ENCODE data around the gene ZNF594. TPM values are rescaled to one million over a fixed set of nuclear protein-coding genes. Genes with fewer than 3 reads are reported as not detected.

The ZNF594 gene
- total RNA-seq, 1 experiment from 2014 or later: 12.5 TPM

GRCh38 chr17:5237541-5238016 is 45.9 kb upstream of the ZNF594 start:
- Histone ChIP-seq H3K4me1 (ENCODE audit: insufficient read depth, low read length) (no peaks in the 10 kb centered on the region), H2BK120ac (ENCODE audit: low read depth, low read length, poor library complexity, severe bottlenecking) (no peak overlapping the region), H3K56ac (ENCODE audit: insufficient read length, low read depth, low read length) (no peak overlapping the region), H3K79me2 (ENCODE audit: insufficient read depth, low read length) (no peaks in the 10 kb centered on the region), H4K20me1 (ENCODE audit: control insufficient read depth, insufficient read depth, insufficient read length) (no peaks in the 10 kb centered on the region), H4K91ac (ENCODE audit: insufficient read length, low read depth, low read length) (no peak overlapping the region), H2BK15ac (ENCODE audit: low read depth, low read length) (no peak overlapping the region), H3K9ac (ENCODE audit: extremely low read depth, insufficient read length, low read length) (no peak overlapping the region), H3K79me1 (ENCODE audit: insufficient read depth, low read depth, low read length, poor library complexity, severe bottlenecking) (no peaks in the 10 kb centered on the region), H2BK5ac (ENCODE audit: insufficient read length, low read length) (no peak overlapping the region), H3K4me2 (ENCODE audit: insufficient read depth, insufficient read length, low read length) (no peak overlapping the region), H3K23me2 (ENCODE audit: insufficient read length, low read depth, low read length, poor library complexity, severe bottlenecking) (no peaks in the 10 kb centered on the region), H3K14ac (ENCODE audit: insufficient read depth, low read length) (no peak overlapping the region), H4K8ac (replicated peaks; ENCODE audit: insufficient read length, low read depth, low read length) (no peak overlapping the region), H3K9me3 (ENCODE audit: control insufficient read depth, low read depth, low read length) (no peaks in the 10 kb centered on the region), H3K18ac (ENCODE audit: insufficient read length, low read depth, low read length) (no peak overlapping the region), H2AFZ (ENCODE audit: low read length) (no peak overlapping the region), H2BK20ac (ENCODE audit: low read depth, low read length, poor library complexity, severe bottlenecking) (no peak overlapping the region), H3K27me3 (ENCODE audit: insufficient read depth, low read length) (no peaks in the 10 kb centered on the region), H3K23ac (ENCODE audit: insufficient read length, low read depth, low read length) (no peak overlapping the region), H3K4ac (ENCODE audit: low read depth, low read length) (no peak overlapping the region), H3K27ac (ENCODE audit: insufficient read length, low read depth, low read length) (no peak overlapping the region), H2BK12ac (ENCODE audit: insufficient read length, low read depth, low read length) (no peak overlapping the region), H4K5ac (ENCODE audit: insufficient read length, low read depth, low read length) (no peak overlapping the region), H3T11ph (ENCODE audit: low read length) (no peak overlapping the region), H2AK5ac (ENCODE audit: insufficient read length, low read length) (no peak overlapping the region)
- Mint-ChIP-seq H3K4me1 (peaks cover 0 to 5% of the 10 kb centered on the region in 2 experiments; a peak in 1 of 4 replicates), H3K36me3 (ENCODE audit: insufficient read depth in 1 of 3, low read depth in 3 of 3) (no peaks in the 10 kb centered on the region), H3K27me3 (ENCODE audit: low read depth) (peaks cover 8% of the 10 kb centered on the region), H3K27ac (no peak overlapping the region), H3K9me3 (no peaks in the 10 kb centered on the region), H3K4me3 (no peak overlapping the region)
- no CpG with 5 or more reads among the region's 6 CpGs for WGBS (ENCODE audit: extremely low coverage, insufficient read length, low lambda C conversion rate)
- peak; percentile 85 for TF ChIP-seq CTCF (conservative IDR thresholded peaks at IDR 0.05)
- peak; percentile 90 for DNase-seq

All from H9 (cell line).